H9 (cell line): ENCODE results near the gene MAGEH1. TPM values are rescaled to one million over a fixed set of nuclear protein-coding genes. Genes with fewer than 3 reads are reported as not detected.

Experiments used
- DNase-seq: peaks from one replicate; pipeline ENCODE4 v3.0.0-alpha.2; 2017
- H2AFZ ChIP-seq: one replicate; pipeline ENCODE4 v1.6.1; 2013; ENCODE audit warnings: mild to moderate bottlenecking, low read length, control low read depth, moderate library complexity
- H2AK5ac ChIP-seq: 2 replicates; pipeline ENCODE4 v1.6.1; 2013; ENCODE audit warnings: low read length, control low read depth, mixed read lengths; ENCODE audit not compliant: insufficient read length
- H2BK120ac ChIP-seq: one replicate; pipeline ENCODE4 v1.6.1; 2013; ENCODE audit warnings: low read depth, mild to moderate bottlenecking, low read length, control low read depth, inconsistent platforms; ENCODE audit not compliant: poor library complexity, severe bottlenecking
- H2BK12ac ChIP-seq: 2 replicates; pipeline ENCODE4 v1.6.1; 2013; ENCODE audit warnings: low read length, control low read depth, mixed read lengths, low read depth; ENCODE audit not compliant: insufficient read length
- H2BK15ac ChIP-seq: 2 replicates; pipeline ENCODE4 v1.6.1; 2013; ENCODE audit warnings: low read depth, low read length, control low read depth
- H2BK20ac ChIP-seq: one replicate; pipeline ENCODE4 v1.6.1; 2013; ENCODE audit warnings: low read depth, mild to moderate bottlenecking, low read length, control low read depth, inconsistent platforms; ENCODE audit not compliant: poor library complexity, severe bottlenecking
- H2BK5ac ChIP-seq: 2 replicates; pipeline ENCODE4 v1.6.1; 2013; ENCODE audit warnings: low read length, control low read depth, mixed read lengths; ENCODE audit not compliant: insufficient read length
- H3K14ac ChIP-seq: 2 replicates; pipeline ENCODE4 v1.6.1; 2013; ENCODE audit warnings: low read length, control low read depth; ENCODE audit not compliant: insufficient read depth
- H3K18ac ChIP-seq: 2 replicates; pipeline ENCODE4 v1.6.1; 2013; ENCODE audit warnings: low read depth, mild to moderate bottlenecking, mixed read lengths, low read length, control low read depth; ENCODE audit not compliant: insufficient read length
- H3K23ac ChIP-seq: 2 replicates; pipeline ENCODE4 v1.6.1; 2013; ENCODE audit warnings: low read length, control low read depth, mixed read lengths, low read depth; ENCODE audit not compliant: insufficient read length
- H3K23me2 ChIP-seq: 2 replicates; pipeline ENCODE4 v1.6.1; 2013; ENCODE audit warnings: low read depth, mild to moderate bottlenecking, mixed read lengths, low read length, control low read depth; ENCODE audit not compliant: insufficient read length, poor library complexity, severe bottlenecking
- H3K27ac ChIP-seq: 2 replicates; pipeline ENCODE4 v1.5.1; 2013; ENCODE audit warnings: low read length, control low read depth, mixed read lengths, low read depth; ENCODE audit not compliant: insufficient read length
- H3K27me3 ChIP-seq: 2 replicates; pipeline ENCODE4 v1.6.1; 2013; ENCODE audit warnings: low read length, control low read depth, inconsistent platforms; ENCODE audit not compliant: insufficient read depth
- H3K4ac ChIP-seq: 2 replicates; pipeline ENCODE4 v1.6.1; 2013; ENCODE audit warnings: low read depth, mild to moderate bottlenecking, control low read depth, inconsistent platforms, low read length, moderate library complexity
- H3K4me1 ChIP-seq: 2 replicates; pipeline ENCODE4 v1.6.1; 2013; ENCODE audit warnings: low read length, control low read depth, inconsistent platforms; ENCODE audit not compliant: insufficient read depth
- H3K4me2 ChIP-seq: 2 replicates; pipeline ENCODE4 v1.6.1; 2013; ENCODE audit warnings: low read length, control low read depth, mixed read lengths; ENCODE audit not compliant: insufficient read length, insufficient read depth
- H3K56ac ChIP-seq: 2 replicates; pipeline ENCODE4 v1.6.1; 2013; ENCODE audit warnings: low read depth, mild to moderate bottlenecking, mixed read lengths, low read length, control low read depth; ENCODE audit not compliant: insufficient read length
- H3K79me1 ChIP-seq: 2 replicates; pipeline ENCODE4 v1.6.1; 2013; ENCODE audit warnings: low read depth, mild to moderate bottlenecking, moderate library complexity, low read length, control low read depth, inconsistent platforms; ENCODE audit not compliant: insufficient read depth, poor library complexity, severe bottlenecking
- H3K79me2 ChIP-seq: 2 replicates; pipeline ENCODE4 v1.6.1; 2013; ENCODE audit warnings: low read length, control low read depth, inconsistent platforms; ENCODE audit not compliant: insufficient read depth
- H3K9ac ChIP-seq: 2 replicates; pipeline ENCODE4 v1.6.1; 2013; ENCODE audit warnings: low read length, control low read depth, mixed read lengths; ENCODE audit not compliant: insufficient read length; ENCODE audit errors: extremely low read depth
- H3K9me3 ChIP-seq: one replicate; pipeline ENCODE4 v1.6.1; 2013; ENCODE audit warnings: low read depth, low read length, inconsistent platforms; ENCODE audit not compliant: control insufficient read depth
- H3T11ph ChIP-seq: one replicate; pipeline ENCODE4 v1.6.1; 2013; ENCODE audit warnings: mild to moderate bottlenecking, low read length, control low read depth, inconsistent platforms
- H4K20me1 ChIP-seq: one replicate; pipeline ENCODE4 v1.6.1; 2013; ENCODE audit not compliant: control insufficient read depth, insufficient read length, insufficient read depth
- H4K5ac ChIP-seq: 2 replicates; pipeline ENCODE4 v1.6.1; 2013; ENCODE audit warnings: low read depth, mild to moderate bottlenecking, mixed read lengths, low read length, control low read depth; ENCODE audit not compliant: insufficient read length
- H4K8ac ChIP-seq: replicated peaks from 2 replicates; pipeline ENCODE4 v1.6.1; 2013; ENCODE audit warnings: low read length, control low read depth, mixed read lengths, low read depth; ENCODE audit not compliant: insufficient read length
- H4K91ac ChIP-seq: 2 replicates; pipeline ENCODE4 v1.6.1; 2013; ENCODE audit warnings: low read depth, mild to moderate bottlenecking, moderate library complexity, mixed read lengths, low read length, control low read depth; ENCODE audit not compliant: insufficient read length
- H3K27ac Mint-ChIP-seq, 3 experiments: 2 replicates in 2 of 3; 3 replicates in 1 of 3; pipeline ENCODE4 v1.8.0; 2020 to 2021; ENCODE audit warnings: mixed read lengths in 3 of 3, mild to moderate bottlenecking in 1 of 3, moderate library complexity in 1 of 3
- H3K27me3 Mint-ChIP-seq: 2 replicates; pipeline ENCODE4 v1.8.0; 2021; ENCODE audit warnings: low read depth, mild to moderate bottlenecking, moderate library complexity, mixed read lengths
- H3K36me3 Mint-ChIP-seq, 3 experiments: 2 replicates in 2 of 3; 3 replicates in 1 of 3; pipeline ENCODE4 v1.8.0; 2020 to 2021; ENCODE audit warnings: low read depth in 3 of 3, mixed read lengths in 3 of 3; ENCODE audit not compliant: insufficient read depth in 1 of 3
- H3K4me1 Mint-ChIP-seq, 2 experiments: 2 replicates each; pipeline ENCODE4 v1.8.0; 2020; ENCODE audit warnings: mixed read lengths in 2 of 2
- H3K4me3 Mint-ChIP-seq, 2 experiments: 2 replicates in 1 of 2; 3 replicates in 1 of 2; pipeline ENCODE4 v1.8.0; 2020 to 2021; ENCODE audit warnings: mild to moderate bottlenecking in 2 of 2, mixed read lengths in 2 of 2, moderate library complexity in 1 of 2
- H3K9me3 Mint-ChIP-seq, 2 experiments: 2 replicates in 1 of 2; 3 replicates in 1 of 2; pipeline ENCODE4 v1.8.0; 2020; ENCODE audit warnings: mild to moderate bottlenecking in 2 of 2, mixed read lengths in 2 of 2, moderate library complexity in 1 of 2
- total RNA-seq: library from RNA; stranded (reverse); gene quantifications from 2 replicates; pipeline ENCODE4 v1.2.1, GENCODE V29; 2021
- TF ChIP-seq, protein P1 (sequence below): fragments of 200-600 bp; sonication (generic); conservative IDR thresholded peaks from 3 replicates; pipeline ENCODE4 v1.8.0; 2021; ENCODE audit warnings: antibody characterized with exemption, mild to moderate bottlenecking

MAGEH1 gene
- total RNA-seq, 1 experiment from 2014 or later: 7.3 TPM

GRCh38 chrX:55484948-55485347 is 33.0 kb downstream of the MAGEH1 start:
- H2AK5ac ChIP-seq: no peak overlapping the region
- no peak for DNase-seq
- H3K27me3 ChIP-seq: no peaks in the 10 kb centered on the region
- no peak overlapping the region for H2BK15ac ChIP-seq
- Mint-ChIP-seq H3K4me3 (no peak overlapping the region), H3K9me3 (peaks cover 69 to 80% of the 10 kb centered on the region in 2 experiments), H3K4me1 (peaks cover 0 to 4% of the 10 kb centered on the region in 2 experiments; a peak in 1 of 4 replicates), H3K27ac (no peak overlapping the region; a peak in 1 of 7 replicates), H3K27me3 (peaks cover 4% of the 10 kb centered on the region), H3K36me3 (peaks cover 5 to 18% (median 14%) of the 10 kb centered on the region in 3 experiments; a peak in 6 of 7 replicates)
- no peaks in the 10 kb centered on the region for H3K23me2 ChIP-seq
- H3K56ac ChIP-seq: no peak overlapping the region
- H3K4ac ChIP-seq: no peak overlapping the region
- no peak overlapping the region for H2BK20ac ChIP-seq
- H4K91ac ChIP-seq: no peak overlapping the region
- no peak overlapping the region for H3K18ac ChIP-seq
- no peak overlapping the region for H3K4me2 ChIP-seq
- no peak overlapping the region for H2BK5ac ChIP-seq
- TF ChIP-seq, protein P1, sequence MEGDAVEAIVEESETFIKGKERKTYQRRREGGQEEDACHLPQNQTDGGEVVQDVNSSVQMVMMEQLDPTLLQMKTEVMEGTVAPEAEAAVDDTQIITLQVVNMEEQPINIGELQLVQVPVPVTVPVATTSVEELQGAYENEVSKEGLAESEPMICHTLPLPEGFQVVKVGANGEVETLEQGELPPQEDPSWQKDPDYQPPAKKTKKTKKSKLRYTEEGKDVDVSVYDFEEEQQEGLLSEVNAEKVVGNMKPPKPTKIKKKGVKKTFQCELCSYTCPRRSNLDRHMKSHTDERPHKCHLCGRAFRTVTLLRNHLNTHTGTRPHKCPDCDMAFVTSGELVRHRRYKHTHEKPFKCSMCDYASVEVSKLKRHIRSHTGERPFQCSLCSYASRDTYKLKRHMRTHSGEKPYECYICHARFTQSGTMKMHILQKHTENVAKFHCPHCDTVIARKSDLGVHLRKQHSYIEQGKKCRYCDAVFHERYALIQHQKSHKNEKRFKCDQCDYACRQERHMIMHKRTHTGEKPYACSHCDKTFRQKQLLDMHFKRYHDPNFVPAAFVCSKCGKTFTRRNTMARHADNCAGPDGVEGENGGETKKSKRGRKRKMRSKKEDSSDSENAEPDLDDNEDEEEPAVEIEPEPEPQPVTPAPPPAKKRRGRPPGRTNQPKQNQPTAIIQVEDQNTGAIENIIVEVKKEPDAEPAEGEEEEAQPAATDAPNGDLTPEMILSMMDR: no peak
- H3K23ac ChIP-seq: no peak overlapping the region
- H3K9me3 ChIP-seq: peaks cover 54% of the 10 kb centered on the region
- H4K8ac ChIP-seq: no peak overlapping the region
- no peaks in the 10 kb centered on the region for H3K4me1 ChIP-seq
- no peaks in the 10 kb centered on the region for H3K79me2 ChIP-seq
- no peaks in the 10 kb centered on the region for H3K79me1 ChIP-seq
- no peaks in the 10 kb centered on the region for H4K20me1 ChIP-seq
- no peak overlapping the region for H4K5ac ChIP-seq
- no peak overlapping the region for H3K27ac ChIP-seq
- no peak overlapping the region for H2BK120ac ChIP-seq
- no peak overlapping the region for H3T11ph ChIP-seq
- H3K14ac ChIP-seq: no peak overlapping the region
- H2BK12ac ChIP-seq: no peak overlapping the region
- H3K9ac ChIP-seq: no peak overlapping the region
- H2AFZ ChIP-seq: no peak overlapping the region
